HG03025 (cell line): ENCODE data around the gene PLEKHM3.

Experiments used
- ATAC-seq: cut with Tn5 transposase; IDR thresholded peaks from one replicate; pipeline ENCODE4 v1.9.1; 2021; ENCODE audit warnings: mild to moderate bottlenecking, moderate library complexity; ENCODE audit not compliant: unreplicated experiment, low FRiP score

PLEKHM3 gene

GRCh38 chr2:207810200-207810788 lies 215.0 kb downstream of the PLEKHM3 start:
- ATAC-seq = no peak

GRCh38 chr2:207808119-207808518 lies 217.2 kb downstream of the PLEKHM3 start:
- ATAC-seq = no peak

- no peak for ATAC-seq
These were observed 217.8 kb downstream of the PLEKHM3 start for GRCh38 chr2:207807516-207807915.

GRCh38 chr2:207805566-207806226 lies 219.6 kb downstream of the PLEKHM3 start:
- no peak for ATAC-seq

GRCh38 chr2:207802650-207803049 lies 222.7 kb downstream of the PLEKHM3 start:
- ATAC-seq = no peak

- no peak for ATAC-seq
These were observed 224.1 kb downstream of the PLEKHM3 start for GRCh38 chr2:207801259-207801658.

- no peak for ATAC-seq
These were observed 228.6 kb downstream of the PLEKHM3 start for GRCh38 chr2:207796585-207797350.

- ATAC-seq = no peak
These were observed 233.0 kb downstream of the PLEKHM3 start for GRCh38 chr2:207792244-207792785.

GRCh38 chr2:207791579-207792243 lies 233.6 kb downstream of the PLEKHM3 start:
- ATAC-seq = no peak

- ATAC-seq = no peak
These were observed 234.4 kb downstream of the PLEKHM3 start for GRCh38 chr2:207790898-207791297.

- no peak for ATAC-seq
These were observed 237.5 kb downstream of the PLEKHM3 start for GRCh38 chr2:207787800-207788199.

- no peak for ATAC-seq
These were observed 238.3 kb downstream of the PLEKHM3 start for GRCh38 chr2:207787017-207787416.

GRCh38 chr2:207784898-207785297 lies 240.4 kb downstream of the PLEKHM3 start:
- no peak for ATAC-seq

- ATAC-seq = no peak
These were observed 241.8 kb downstream of the PLEKHM3 start for GRCh38 chr2:207783514-207783913.

GRCh38 chr2:207782238-207783030 lies 242.9 kb downstream of the PLEKHM3 start:
- ATAC-seq = no peak

- ATAC-seq = no peak
These were observed 245.8 kb downstream of the PLEKHM3 start for GRCh38 chr2:207779523-207779922.

GRCh38 chr2:207778298-207778882 lies 246.9 kb downstream of the PLEKHM3 start:
- ATAC-seq = no peak

- ATAC-seq = no peak
These were observed 248.2 kb downstream of the PLEKHM3 start for GRCh38 chr2:207777124-207777523.

- ATAC-seq = no peak
These were observed 249.9 kb downstream of the PLEKHM3 start for GRCh38 chr2:207775473-207775872.

- no peak for ATAC-seq
These were observed 252.5 kb downstream of the PLEKHM3 start for GRCh38 chr2:207772844-207773205.
